HUES48 (cell line): ENCODE measurements around the gene SRMS.

Experiments used
- H3K27ac ChIP-seq: one replicate; pipeline ENCODE4 v1.7.0; 2013; ENCODE audit warnings: low read depth, low read length, inconsistent platforms
- H3K27me3 ChIP-seq: 2 replicates; pipeline ENCODE4 v1.6.1; 2013; ENCODE audit warnings: mild to moderate bottlenecking, low read length; ENCODE audit not compliant: control insufficient read depth, insufficient read depth
- H3K36me3 ChIP-seq: 2 replicates; pipeline ENCODE4 v1.6.1; 2013; ENCODE audit warnings: low read length; ENCODE audit not compliant: control insufficient read depth, insufficient read depth
- H3K4me1 ChIP-seq: 2 replicates; pipeline ENCODE4 v1.6.1; 2013; ENCODE audit warnings: mild to moderate bottlenecking, low read length; ENCODE audit not compliant: control insufficient read depth, insufficient read depth
- H3K4me3 ChIP-seq: 2 replicates; pipeline ENCODE4 v1.5.1; 2013; ENCODE audit warnings: mild to moderate bottlenecking, low read depth, low read length
- H3K9ac ChIP-seq: 2 replicates; pipeline ENCODE4 v1.6.1; 2013; ENCODE audit warnings: mild to moderate bottlenecking, low read depth, low read length, moderate library complexity
- H3K9me3 ChIP-seq: 2 replicates; pipeline ENCODE4 v1.6.1; 2013; ENCODE audit warnings: low read length; ENCODE audit not compliant: control insufficient read depth, insufficient read depth

Gene SRMS

DNA sequence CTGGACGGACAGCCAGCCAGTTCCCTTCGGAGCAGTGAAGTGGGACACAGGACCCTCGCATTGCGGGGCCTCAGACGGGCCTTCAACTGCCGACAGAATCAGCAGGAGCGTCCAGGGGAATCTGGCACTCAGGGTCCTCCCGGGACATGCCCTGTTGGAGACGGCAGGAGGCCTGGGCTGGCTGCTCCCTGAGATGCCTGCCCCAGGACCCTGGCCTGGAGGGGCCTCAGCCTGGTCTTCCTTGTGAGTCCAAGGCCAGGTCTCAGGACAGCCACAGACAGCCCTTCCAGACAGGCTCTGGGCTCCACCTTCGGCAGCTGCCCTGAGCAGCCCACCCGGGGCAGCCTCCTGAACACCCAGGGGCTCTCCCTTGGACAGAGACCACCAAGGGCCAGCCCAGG, 41.1 kb upstream of the SRMS start:
- H3K36me3 ChIP-seq = peaks cover 39% of the 10 kb centered on the region
- H3K4me3 ChIP-seq = no peak overlapping the region
- no peaks in the 10 kb centered on the region for H3K27me3 ChIP-seq
- H3K9ac ChIP-seq = no peak overlapping the region
- no peak overlapping the region for H3K27ac ChIP-seq
- no peaks in the 10 kb centered on the region for H3K4me1 ChIP-seq
- H3K9me3 ChIP-seq = no peaks in the 10 kb centered on the region

DNA sequence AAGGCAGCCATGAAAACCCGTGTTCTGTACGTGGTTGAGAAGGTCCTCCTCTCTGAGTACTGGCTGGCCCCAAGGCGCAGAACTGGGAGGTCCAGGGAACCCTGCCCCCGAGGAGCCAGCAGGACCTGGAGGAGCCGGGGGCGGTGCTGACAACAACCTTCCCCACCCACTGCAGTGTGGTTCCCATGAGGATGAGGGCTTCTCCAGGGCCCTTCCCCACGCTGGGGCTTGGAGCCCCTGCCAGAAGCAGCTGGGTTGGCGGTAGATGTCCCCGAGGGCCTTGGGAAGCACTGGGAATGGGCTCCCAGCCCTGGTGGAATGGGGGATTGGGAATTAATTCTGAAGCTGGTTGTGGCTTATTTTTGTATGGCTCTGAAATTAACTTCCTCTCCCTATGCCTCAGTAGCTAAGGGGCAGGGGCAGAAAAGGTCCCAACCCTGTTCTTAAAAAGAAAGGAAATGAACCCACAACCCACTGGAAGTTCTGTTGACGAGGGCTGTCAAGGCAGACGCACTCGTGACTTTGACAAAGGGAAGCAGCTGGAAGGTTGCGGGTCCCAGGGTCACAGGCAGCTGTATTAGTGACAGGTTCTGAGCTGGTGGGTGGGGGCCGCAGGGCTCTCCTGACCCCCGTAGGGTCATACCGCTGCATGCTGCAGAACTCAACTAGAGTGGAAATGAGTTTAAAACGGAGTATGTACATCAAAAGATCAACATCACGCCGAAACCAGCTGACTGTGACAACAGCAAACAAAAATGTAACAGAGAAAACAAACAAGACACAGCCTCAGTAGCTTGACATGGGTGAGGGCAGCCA, 40.4 kb upstream of the SRMS start:
- H3K4me1 ChIP-seq = no peaks in the 10 kb centered on the region
- no peaks in the 10 kb centered on the region for H3K27me3 ChIP-seq
- H3K4me3 ChIP-seq = no peak overlapping the region
- no peak overlapping the region for H3K9ac ChIP-seq
- H3K27ac ChIP-seq = no peak overlapping the region
- no peaks in the 10 kb centered on the region for H3K9me3 ChIP-seq
- H3K36me3 ChIP-seq = peaks cover 39% of the 10 kb centered on the region

DNA sequence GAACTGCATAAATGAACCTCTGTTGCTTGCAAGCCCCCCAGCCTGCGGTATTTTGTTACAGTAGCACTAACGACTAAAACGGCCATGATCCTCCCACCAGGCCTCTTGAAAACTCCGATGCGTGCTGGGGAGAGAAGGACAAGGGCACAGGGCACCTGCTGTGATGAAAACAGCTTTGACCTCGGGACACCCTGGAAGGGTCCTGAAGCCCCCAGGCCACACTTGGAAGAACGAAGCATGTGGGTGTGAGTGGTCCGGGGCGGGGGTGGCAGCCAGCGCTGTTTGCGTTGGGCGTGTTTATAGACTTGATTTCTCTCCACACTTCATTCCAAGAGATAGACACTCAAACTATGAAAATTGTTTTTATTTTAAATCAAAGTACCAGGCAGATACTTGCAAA, 39.7 kb upstream of the SRMS start:
- Histone ChIP-seq H3K4me1 (no peaks in the 10 kb centered on the region), H3K9me3 (no peaks in the 10 kb centered on the region), H3K36me3 (peaks cover 33% of the 10 kb centered on the region), H3K9ac (no peak overlapping the region), H3K27me3 (no peaks in the 10 kb centered on the region), H3K27ac (no peak overlapping the region), H3K4me3 (no peak overlapping the region)

DNA sequence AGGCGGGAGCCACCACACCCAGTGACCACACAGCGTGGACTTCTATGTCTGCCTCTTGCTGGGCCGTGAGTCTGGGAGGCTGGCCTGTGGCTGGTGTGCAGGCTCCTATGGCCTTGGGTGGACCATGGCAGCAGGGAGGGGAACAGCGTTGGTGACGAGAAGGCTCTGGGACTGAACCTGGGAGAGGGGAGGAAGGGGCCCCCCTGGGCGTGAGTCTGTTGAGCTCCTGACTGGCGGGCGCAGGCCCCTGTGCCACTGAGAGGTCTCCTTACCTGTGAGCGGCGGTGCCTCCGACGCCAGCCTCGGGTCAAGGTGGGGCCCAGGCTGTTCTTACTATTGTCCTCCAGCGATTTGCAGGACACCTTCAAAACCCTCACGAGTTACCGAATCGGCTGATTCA, 39.2 kb upstream of the SRMS start:
- H3K4me3 ChIP-seq = no peak overlapping the region

DNA sequence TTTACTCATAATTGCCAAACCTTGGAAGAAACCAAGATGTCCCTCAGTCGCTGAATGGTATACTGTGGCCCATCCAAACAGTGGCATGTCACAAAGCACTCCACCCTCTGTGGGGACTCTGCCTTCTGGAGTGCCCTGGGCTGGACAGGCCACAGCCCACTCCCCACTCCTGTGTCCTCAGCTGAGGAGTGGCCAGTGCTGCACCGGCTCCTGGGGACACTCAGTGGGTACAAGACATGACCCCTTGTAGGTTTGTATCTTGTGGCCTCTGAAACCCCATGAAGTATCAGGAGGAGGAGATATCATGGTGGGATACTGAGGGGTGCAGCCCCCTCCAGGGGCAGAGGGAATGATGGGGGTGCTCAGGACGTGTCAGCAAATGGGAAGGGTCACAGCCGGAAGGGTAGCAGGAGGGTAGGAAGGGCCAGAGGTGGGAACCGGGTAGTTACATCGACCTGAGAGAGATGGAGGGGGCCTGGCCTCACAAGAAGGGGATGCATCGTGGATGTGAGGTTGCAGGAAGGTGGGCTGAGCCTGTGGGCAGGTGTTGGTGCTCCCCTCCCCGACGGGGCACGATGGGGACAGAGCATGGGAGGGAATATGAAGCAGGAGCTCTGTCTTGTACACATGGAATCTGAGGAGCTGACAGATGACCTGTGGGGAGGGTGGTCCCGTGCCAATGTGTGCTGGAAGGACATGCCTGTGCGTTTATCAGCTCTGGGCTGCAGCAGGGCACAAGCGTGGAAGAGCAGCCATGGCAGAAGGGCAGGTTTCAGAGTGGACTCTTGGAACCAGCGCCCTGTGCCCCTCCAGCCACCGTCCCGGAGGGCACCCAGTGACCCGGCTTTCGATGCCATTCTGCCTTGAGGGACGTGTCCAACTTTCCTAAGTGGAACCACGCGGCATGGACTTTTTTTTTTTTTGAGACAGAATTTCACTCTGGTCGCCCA, 38.3 kb upstream of the SRMS start:
- peaks cover 21% of the 10 kb centered on the region for H3K36me3 ChIP-seq
- no peak overlapping the region for H3K4me3 ChIP-seq
- H3K9me3 ChIP-seq = no peaks in the 10 kb centered on the region
- H3K4me1 ChIP-seq = no peaks in the 10 kb centered on the region
- no peak overlapping the region for H3K27ac ChIP-seq
- no peak overlapping the region for H3K9ac ChIP-seq
- H3K27me3 ChIP-seq = no peaks in the 10 kb centered on the region

More for the DNA sequence above, 39.2 kb upstream of the SRMS start:
- Histone ChIP-seq H3K4me1 (no peaks in the 10 kb centered on the region), H3K27me3 (no peaks in the 10 kb centered on the region), H3K27ac (no peak overlapping the region), H3K9me3 (no peaks in the 10 kb centered on the region), H3K9ac (no peak overlapping the region), H3K36me3 (peaks cover 29% of the 10 kb centered on the region)

GRCh38 chr20:63582382-63583063, 35.0 kb upstream of the SRMS start:
- no peak overlapping the region for H3K9ac ChIP-seq
- H3K36me3 ChIP-seq = no peaks in the 10 kb centered on the region
- H3K27me3 ChIP-seq = no peaks in the 10 kb centered on the region
- no peaks in the 10 kb centered on the region for H3K9me3 ChIP-seq
- no peaks in the 10 kb centered on the region for H3K4me1 ChIP-seq
- H3K4me3 ChIP-seq = no peak overlapping the region
- no peak overlapping the region for H3K27ac ChIP-seq

GRCh38 chr20:63580796-63581461, 33.4 kb upstream of the SRMS start:
- Histone ChIP-seq H3K27ac (no peak overlapping the region), H3K36me3 (no peaks in the 10 kb centered on the region), H3K4me1 (no peaks in the 10 kb centered on the region), H3K9ac (no peak overlapping the region), H3K27me3 (no peaks in the 10 kb centered on the region), H3K4me3 (no peak overlapping the region), H3K9me3 (no peaks in the 10 kb centered on the region)

- Histone ChIP-seq H3K36me3 (no peaks in the 10 kb centered on the region), H3K4me1 (peaks cover 9% of the 10 kb centered on the region; the same call in 1 of the 2 replicates), H3K27ac (no peak overlapping the region), H3K9ac (no peak overlapping the region), H3K27me3 (no peaks in the 10 kb centered on the region), H3K4me3 (no peak overlapping the region), H3K9me3 (no peaks in the 10 kb centered on the region)
Observed at GRCh38 chr20:63579017-63579694, 31.6 kb upstream of the SRMS start.

GRCh38 chr20:63578224-63579016, 30.9 kb upstream of the SRMS start:
- H3K4me1 ChIP-seq = peaks cover 9% of the 10 kb centered on the region; the same call in 1 of the 2 replicates

More at GRCh38 chr20:63578224-63579016, 30.9 kb upstream of the SRMS start:
- H3K9me3 ChIP-seq = no peaks in the 10 kb centered on the region
- no peak overlapping the region for H3K9ac ChIP-seq
- no peak overlapping the region for H3K4me3 ChIP-seq
- no peak overlapping the region for H3K27ac ChIP-seq
- no peaks in the 10 kb centered on the region for H3K36me3 ChIP-seq
- no peaks in the 10 kb centered on the region for H3K27me3 ChIP-seq
